K562 (cell line): ENCODE measurements around the gene MLST8. TPM values are rescaled to one million over a fixed set of nuclear protein-coding genes. Genes with fewer than 3 reads are reported as not detected.

Experiments
- COPS2 ChIP-seq: fragments of 450-650 bp; conservative IDR thresholded peaks from 2 replicates; pipeline ENCODE4 v1.6.1; 2016; ENCODE audit warnings: mild to moderate bottlenecking, moderate library complexity
- ELF2 ChIP-seq: fragments of 250-450 bp; sonication (Bioruptor Pico); IDR thresholded peaks from 2 replicates; pipeline ENCODE4 v1.5.0; 2021; ENCODE audit warnings: mild to moderate bottlenecking
- GABPA ChIP-seq: fragments of 200-800 bp; sonication (Bioruptor generic); conservative IDR thresholded peaks from 2 replicates; pipeline ENCODE4 v1.6.1; 2016; ENCODE audit warnings: low read depth, missing genetic modification characterization, missing compliant biosample characterization
- NFXL1 ChIP-seq: fragments of 450-650 bp; formaldehyde crosslinking; IDR thresholded peaks from 2 replicates; pipeline ENCODE4 v1.4.0; 2021; ENCODE audit warnings: mild to moderate bottlenecking
- NR2C1 ChIP-seq, 2 experiments: fragments of 450-650 bp; IDR thresholded peaks; 2 replicates each; pipeline ENCODE4 v1.6.1; 2017; ENCODE audit warnings: mild to moderate bottlenecking in 2 of 2, antibody characterized with exemption in 1 of 2, inconsistent platforms in 1 of 2, missing compliant biosample characterization in 1 of 2, missing genetic modification characterization in 1 of 2
- SIX5 ChIP-seq, 2 experiments: IDR thresholded peaks; 2 replicates each; pipeline ENCODE4 v1.6.1; 2011; ENCODE audit warnings: low read length in 2 of 2, borderline replicate concordance in 1 of 2, low read depth in 1 of 2, mild to moderate bottlenecking in 1 of 2, moderate library complexity in 1 of 2; ENCODE audit not compliant: insufficient read depth in 1 of 2
- SMARCC2 ChIP-seq: fragments of 450-650 bp; IDR thresholded peaks from 2 replicates; pipeline ENCODE4 v1.6.1; 2017; ENCODE audit warnings: antibody characterized with exemption, moderate library complexity, mild to moderate bottlenecking, low read depth
- TCFL5 ChIP-seq: fragments of 250-450 bp; sonication (Bioruptor Pico); conservative IDR thresholded peaks from 2 replicates; pipeline ENCODE4 v1.6.1; 2021; ENCODE audit warnings: mild to moderate bottlenecking, moderate library complexity, matching md5 sums
- TOE1 ChIP-seq, 2 experiments: fragments of 450-650 bp in 1 of 2; sonication (generic) in 1 of 2; formaldehyde crosslinking in 1 of 2; IDR thresholded peaks; 2 replicates each; pipeline versions ENCODE4 v1.7.1 to v1.8.0; 2016 to 2022; ENCODE audit warnings: borderline replicate concordance in 2 of 2, mild to moderate bottlenecking in 2 of 2, antibody characterized with exemption in 1 of 2, inconsistent platforms in 1 of 2, low read depth in 1 of 2, missing genetic modification reagents in 1 of 2, moderate library complexity in 1 of 2
- ZC3H11A ChIP-seq: IDR thresholded peaks from 2 replicates; pipeline ENCODE4 v1.6.1; 2012; ENCODE audit warnings: low read depth, low read length, improper control_type of control experiment
- ZFP1 ChIP-seq: fragments of 450-650 bp; formaldehyde crosslinking; IDR thresholded peaks from 2 replicates; pipeline ENCODE4 v1.4.0; 2020; ENCODE audit warnings: mild to moderate bottlenecking, mixed read lengths
- ZNF76 ChIP-seq: fragments of 250-450 bp; sonication (Bioruptor Pico); IDR thresholded peaks from 2 replicates; pipeline ENCODE4 v1.4.0; 2020; ENCODE audit warnings: mild to moderate bottlenecking, moderate library complexity, borderline replicate concordance
- polyA plus RNA-seq, 8 experiments: library from polyadenylated mRNA; depleted of rRNA in 4 of 8; stranded (reverse) in 5 of 8; unstranded in 3 of 8; fragments of >200 nt; fragmentation: Nextera tagmentation in 2 of 8; fragmentation: Illumina TruSeq in 1 of 8; extraction: Ambion mirVana in 2 of 8; extraction: Trizol in 1 of 8; gene quantifications; 2 replicates each; pipeline versions ENCODE4 v1.2.1 to v1.2.3, GENCODE V29; 2011 to 2014; ENCODE audit warnings: inconsistent platforms in 1 of 8, missing spikeins in 1 of 8
- total RNA-seq, 7 experiments: library from RNA; depleted of rRNA in 6 of 7; stranded (reverse); fragments of >200 nt in 6 of 7; fragmentation: Illumina TruSeq in 2 of 7; extraction: Trizol in 2 of 7; gene quantifications; 2 replicates each; pipeline versions ENCODE4 v1.2.1 to v1.2.3, GENCODE V29; 2011 to 2021; ENCODE audit warnings: low replicate concordance in 1 of 7
- TF ChIP-seq, protein P1 (sequence below): sonication (generic); formaldehyde crosslinking; IDR thresholded peaks from 2 replicates; pipeline ENCODE4 v1.8.0; 2022; ENCODE audit warnings: missing genetic modification reagents, mild to moderate bottlenecking, borderline replicate concordance
- TF ChIP-seq, protein P2 (sequence below): fragments of 450-650 bp; IDR thresholded peaks from 2 replicates; pipeline ENCODE4 v1.6.1; 2018; ENCODE audit warnings: mild to moderate bottlenecking, low read depth; ENCODE audit not compliant: partially characterized antibody
- TF ChIP-seq, protein P3 (sequence below): sonication (generic); formaldehyde crosslinking; IDR thresholded peaks from 2 replicates; pipeline ENCODE4 v1.8.0; 2023; ENCODE audit warnings: mild to moderate bottlenecking, missing genetic modification reagents
- TF ChIP-seq, protein P4 (sequence below): fragments of 450-650 bp; IDR thresholded peaks from 2 replicates; pipeline ENCODE4 v1.7.0; 2016; ENCODE audit warnings: borderline replicate concordance

MLST8 gene
- total and polyA plus RNA-seq, 9 of the 15 experiments (the other 6 are each of a cell fraction or from before 2014, with no cell fraction given), result 1.5 to 116 (median 43.3) TPM

DNA sequence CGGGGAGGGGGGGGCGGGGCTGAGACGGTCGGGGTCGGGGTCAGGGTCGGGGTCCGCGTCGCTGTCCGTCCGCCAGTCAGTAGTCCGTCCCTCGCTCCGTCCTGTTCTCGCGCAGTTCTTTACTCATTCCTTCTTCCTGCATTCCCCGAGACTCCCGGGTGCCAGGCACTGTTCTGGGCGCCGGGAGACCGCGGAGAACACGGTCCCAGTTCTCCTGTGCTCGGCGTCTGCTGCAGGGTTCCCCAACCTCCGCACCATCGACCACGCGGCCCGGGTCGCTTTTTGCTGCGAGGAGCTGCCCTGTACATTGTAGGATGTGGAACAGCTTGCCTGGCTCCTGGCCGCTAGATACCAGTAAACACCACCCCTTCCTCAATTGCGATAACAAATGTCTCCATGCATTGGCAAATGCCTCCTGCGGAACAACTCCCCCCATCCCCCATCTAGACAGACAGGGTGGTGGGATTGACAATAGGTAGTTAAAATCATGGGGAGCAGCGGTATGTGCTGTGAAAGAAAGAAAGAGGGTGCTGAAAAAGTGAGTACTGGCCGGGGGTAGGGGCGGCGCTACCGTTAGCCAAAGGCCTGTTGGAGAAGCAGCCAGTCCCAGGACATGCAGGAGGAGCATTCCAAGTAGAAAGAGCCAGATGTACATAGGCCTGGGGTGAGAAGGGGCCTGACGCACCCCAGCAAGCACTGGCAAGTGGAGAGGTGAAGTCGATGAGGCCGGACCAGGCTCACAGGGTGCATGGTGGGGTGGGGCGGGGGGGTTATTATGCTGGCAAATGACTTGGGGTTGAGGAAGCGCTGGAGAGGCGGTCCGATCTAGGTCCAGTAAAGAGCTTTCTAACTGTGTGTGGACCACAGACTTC lies 49.0 kb upstream of the MLST8 start (continued):
- TF ChIP-seq, protein P1, sequence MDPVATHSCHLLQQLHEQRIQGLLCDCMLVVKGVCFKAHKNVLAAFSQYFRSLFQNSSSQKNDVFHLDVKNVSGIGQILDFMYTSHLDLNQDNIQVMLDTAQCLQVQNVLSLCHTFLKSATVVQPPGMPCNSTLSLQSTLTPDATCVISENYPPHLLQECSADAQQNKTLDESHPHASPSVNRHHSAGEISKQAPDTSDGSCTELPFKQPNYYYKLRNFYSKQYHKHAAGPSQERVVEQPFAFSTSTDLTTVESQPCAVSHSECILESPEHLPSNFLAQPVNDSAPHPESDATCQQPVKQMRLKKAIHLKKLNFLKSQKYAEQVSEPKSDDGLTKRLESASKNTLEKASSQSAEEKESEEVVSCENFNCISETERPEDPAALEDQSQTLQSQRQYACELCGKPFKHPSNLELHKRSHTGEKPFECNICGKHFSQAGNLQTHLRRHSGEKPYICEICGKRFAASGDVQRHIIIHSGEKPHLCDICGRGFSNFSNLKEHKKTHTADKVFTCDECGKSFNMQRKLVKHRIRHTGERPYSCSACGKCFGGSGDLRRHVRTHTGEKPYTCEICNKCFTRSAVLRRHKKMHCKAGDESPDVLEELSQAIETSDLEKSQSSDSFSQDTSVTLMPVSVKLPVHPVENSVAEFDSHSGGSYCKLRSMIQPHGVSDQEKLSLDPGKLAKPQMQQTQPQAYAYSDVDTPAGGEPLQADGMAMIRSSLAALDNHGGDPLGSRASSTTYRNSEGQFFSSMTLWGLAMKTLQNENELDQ (CRISPR knock-in tag), result no peak
- TF ChIP-seq NR2C1 (IDR thresholded peaks at IDR 0.05) (no peak), NR2C1 (tag; IDR thresholded peaks at IDR 0.05) (no peak), ZC3H11A (no peak), COPS2 (no peak), SMARCC2 (no peak), GABPA (tag) (no peak), TOE1 (IDR thresholded peaks at IDR 0.05; ENCODE audit: borderline replicate concordance) (no peak), TOE1 (CRISPR knock-in tag; IDR thresholded peaks at IDR 0.05; ENCODE audit: borderline replicate concordance, low read depth) (no peak), ELF2 (CRISPR knock-in tag) (no peak), SIX5 (IDR thresholded peaks at IDR 0.05; ENCODE audit: borderline replicate concordance in 1 of 2, insufficient read depth in 1 of 2, low read depth in 1 of 2, low read length in 2 of 2) (no peak), NFXL1 (CRISPR knock-in tag) (no peak), ZNF76 (CRISPR knock-in tag) (0 out of 2 replicates have a peak, but pooled peaks have one; percentile 27), ZFP1 (CRISPR knock-in tag) (no peak), TCFL5 (CRISPR knock-in tag) (no peak)
- TF ChIP-seq, protein P2, sequence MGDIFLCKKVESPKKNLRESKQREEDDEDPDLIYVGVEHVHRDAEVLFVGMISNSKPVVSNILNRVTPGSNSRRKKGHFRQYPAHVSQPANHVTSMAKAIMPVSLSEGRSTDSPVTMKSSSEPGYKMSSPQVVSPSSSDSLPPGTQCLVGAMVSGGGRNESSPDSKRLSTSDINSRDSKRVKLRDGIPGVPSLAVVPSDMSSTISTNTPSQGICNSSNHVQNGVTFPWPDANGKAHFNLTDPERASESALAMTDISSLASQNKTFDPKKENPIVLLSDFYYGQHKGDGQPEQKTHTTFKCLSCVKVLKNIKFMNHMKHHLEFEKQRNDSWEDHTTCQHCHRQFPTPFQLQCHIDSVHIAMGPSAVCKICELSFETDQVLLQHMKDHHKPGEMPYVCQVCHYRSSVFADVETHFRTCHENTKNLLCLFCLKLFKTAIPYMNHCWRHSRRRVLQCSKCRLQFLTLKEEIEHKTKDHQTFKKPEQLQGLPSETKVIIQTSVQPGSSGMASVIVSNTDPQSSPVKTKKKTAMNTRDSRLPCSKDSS, result no peak
- TF ChIP-seq, protein P3, sequence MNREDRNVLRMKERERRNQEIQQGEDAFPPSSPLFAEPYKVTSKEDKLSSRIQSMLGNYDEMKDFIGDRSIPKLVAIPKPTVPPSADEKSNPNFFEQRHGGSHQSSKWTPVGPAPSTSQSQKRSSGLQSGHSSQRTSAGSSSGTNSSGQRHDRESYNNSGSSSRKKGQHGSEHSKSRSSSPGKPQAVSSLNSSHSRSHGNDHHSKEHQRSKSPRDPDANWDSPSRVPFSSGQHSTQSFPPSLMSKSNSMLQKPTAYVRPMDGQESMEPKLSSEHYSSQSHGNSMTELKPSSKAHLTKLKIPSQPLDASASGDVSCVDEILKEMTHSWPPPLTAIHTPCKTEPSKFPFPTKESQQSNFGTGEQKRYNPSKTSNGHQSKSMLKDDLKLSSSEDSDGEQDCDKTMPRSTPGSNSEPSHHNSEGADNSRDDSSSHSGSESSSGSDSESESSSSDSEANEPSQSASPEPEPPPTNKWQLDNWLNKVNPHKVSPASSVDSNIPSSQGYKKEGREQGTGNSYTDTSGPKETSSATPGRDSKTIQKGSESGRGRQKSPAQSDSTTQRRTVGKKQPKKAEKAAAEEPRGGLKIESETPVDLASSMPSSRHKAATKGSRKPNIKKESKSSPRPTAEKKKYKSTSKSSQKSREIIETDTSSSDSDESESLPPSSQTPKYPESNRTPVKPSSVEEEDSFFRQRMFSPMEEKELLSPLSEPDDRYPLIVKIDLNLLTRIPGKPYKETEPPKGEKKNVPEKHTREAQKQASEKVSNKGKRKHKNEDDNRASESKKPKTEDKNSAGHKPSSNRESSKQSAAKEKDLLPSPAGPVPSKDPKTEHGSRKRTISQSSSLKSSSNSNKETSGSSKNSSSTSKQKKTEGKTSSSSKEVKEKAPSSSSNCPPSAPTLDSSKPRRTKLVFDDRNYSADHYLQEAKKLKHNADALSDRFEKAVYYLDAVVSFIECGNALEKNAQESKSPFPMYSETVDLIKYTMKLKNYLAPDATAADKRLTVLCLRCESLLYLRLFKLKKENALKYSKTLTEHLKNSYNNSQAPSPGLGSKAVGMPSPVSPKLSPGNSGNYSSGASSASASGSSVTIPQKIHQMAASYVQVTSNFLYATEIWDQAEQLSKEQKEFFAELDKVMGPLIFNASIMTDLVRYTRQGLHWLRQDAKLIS (CRISPR knock-in tag), result no peak
- TF ChIP-seq, protein P4, sequence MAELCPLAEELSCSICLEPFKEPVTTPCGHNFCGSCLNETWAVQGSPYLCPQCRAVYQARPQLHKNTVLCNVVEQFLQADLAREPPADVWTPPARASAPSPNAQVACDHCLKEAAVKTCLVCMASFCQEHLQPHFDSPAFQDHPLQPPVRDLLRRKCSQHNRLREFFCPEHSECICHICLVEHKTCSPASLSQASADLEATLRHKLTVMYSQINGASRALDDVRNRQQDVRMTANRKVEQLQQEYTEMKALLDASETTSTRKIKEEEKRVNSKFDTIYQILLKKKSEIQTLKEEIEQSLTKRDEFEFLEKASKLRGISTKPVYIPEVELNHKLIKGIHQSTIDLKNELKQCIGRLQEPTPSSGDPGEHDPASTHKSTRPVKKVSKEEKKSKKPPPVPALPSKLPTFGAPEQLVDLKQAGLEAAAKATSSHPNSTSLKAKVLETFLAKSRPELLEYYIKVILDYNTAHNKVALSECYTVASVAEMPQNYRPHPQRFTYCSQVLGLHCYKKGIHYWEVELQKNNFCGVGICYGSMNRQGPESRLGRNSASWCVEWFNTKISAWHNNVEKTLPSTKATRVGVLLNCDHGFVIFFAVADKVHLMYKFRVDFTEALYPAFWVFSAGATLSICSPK, result no peak
